HCT116 (cell line): ENCODE measurements around the gene RANBP17. TPM values are rescaled to one million over a fixed set of nuclear protein-coding genes. Genes with fewer than 3 reads are reported as not detected.

Source experiments
- ATAC-seq: fragments of 200-7000 bp; cut with Tn5 transposase; 2 replicates; pipeline ENCODE4 v1.9.1; 2020; ENCODE audit warnings: mild to moderate bottlenecking, moderate library complexity
- BruUV-seq: library from RNA; stranded (reverse); fragments of 400-500 nt; replicated peaks from 2 replicates; lab custom pipeline; 2021; lab: Mats Ljungman, UMichigan
- CTCF ChIA-PET: fragments of 300-600 bp; sonication (Branson Sonifier 250); formaldehyde crosslinking; loops from one replicate; lab custom pipeline; 2021; ENCODE audit warnings: antibody characterized with exemption; lab: Charles Lee
- POLR2A ChIA-PET: fragments of 300-600, 350-600 bp; sonication (Branson Sonifier 250); formaldehyde crosslinking; loops from one replicate; lab custom pipeline; 2021; ENCODE audit warnings: antibody characterized with exemption; lab: Charles Lee
- RAD21 ChIA-PET, 2 experiments: fragments of 300-600 bp; sonication (Branson Sonifier 250); formaldehyde crosslinking; loops; one replicate each; lab custom pipeline; 2023; ENCODE audit warnings: low total read pairs in 2 of 2; ENCODE audit not compliant: uncharacterized antibody in 2 of 2, unreplicated experiment in 2 of 2, low non-redundant PET in 1 of 2; lab: Charles Lee
- DNase-seq: peaks from one replicate; pipeline ENCODE4 v3.0.0-alpha.2; 2010; ENCODE audit warnings: low read depth, low spot score
- H2AFZ ChIP-seq: fragments of 200-600 bp; shearing (Covaris generic), sonication (generic); 2 replicates; pipeline ENCODE4 v1.6.1; 2017; ENCODE audit warnings: low read depth, mixed run types, mixed read lengths, antibody characterized with exemption, low read length; ENCODE audit not compliant: poor library complexity, severe bottlenecking
- H3K27ac ChIP-seq: 2 replicates; pipeline ENCODE4 v1.5.1; 2012; ENCODE audit warnings: low read depth, low read length
- H3K27me3 ChIP-seq: fragments of 200-600 bp; sonication (generic); 2 replicates; pipeline ENCODE4 v1.6.1; 2016; ENCODE audit warnings: mixed run types, low read length, mixed read lengths; ENCODE audit not compliant: insufficient read depth
- H3K36me3 ChIP-seq, 2 experiments: fragments of 200-500 bp in 1 of 2; fragments of 200-600 bp in 1 of 2; sonication (Bioruptor generic) in 1 of 2; sonication (generic) in 1 of 2; 2 replicates each; pipeline versions ENCODE4 v1.5.1 to v1.6.1; 2014 to 2016; ENCODE audit warnings: low read length in 2 of 2, inconsistent platforms in 1 of 2, mixed read lengths in 1 of 2, mixed run types in 1 of 2; ENCODE audit not compliant: insufficient read depth in 2 of 2, control insufficient read depth in 1 of 2
- H3K4me1 ChIP-seq, 2 experiments: fragments of 200-600 bp in 1 of 2; sonication (generic) in 1 of 2; 2 replicates each; pipeline versions ENCODE4 v1.5.1 to v1.6.1; 2012 to 2017; ENCODE audit warnings: low read length in 2 of 2, inconsistent platforms in 1 of 2, mild to moderate bottlenecking in 1 of 2, mixed read lengths in 1 of 2, mixed run types in 1 of 2, moderate library complexity in 1 of 2; ENCODE audit not compliant: insufficient read depth in 2 of 2, control insufficient read depth in 1 of 2
- H3K4me2 ChIP-seq: fragments of 200-600 bp; sonication (generic); 2 replicates; pipeline ENCODE4 v1.6.1; 2017; ENCODE audit warnings: mixed run types, low read length, mixed read lengths
- H3K4me3 ChIP-seq, 2 experiments: fragments of 200-600 bp in 1 of 2; sonication (generic) in 1 of 2; replicated peaks in 1 of 2; 2 replicates each; pipeline ENCODE4 v1.5.1; 2011 to 2016; ENCODE audit warnings: low read length in 2 of 2, control low read depth in 1 of 2, low read depth in 1 of 2, mild to moderate bottlenecking in 1 of 2, mixed read lengths in 1 of 2, mixed run types in 1 of 2
- H3K79me2 ChIP-seq: fragments of 200-600 bp; sonication (generic); 2 replicates; pipeline ENCODE4 v1.6.1; 2017; ENCODE audit warnings: mild to moderate bottlenecking, mixed run types, low read length, moderate library complexity, mixed read lengths; ENCODE audit not compliant: insufficient read depth
- H3K9ac ChIP-seq: fragments of 200-600 bp; sonication (generic); 2 replicates; pipeline ENCODE4 v1.6.1; 2016; ENCODE audit warnings: low read length, mixed read lengths
- H3K9me2 ChIP-seq: fragments of 200-600 bp; sonication (generic), shearing (Covaris generic); 2 replicates; pipeline ENCODE4 v1.6.1; 2017; ENCODE audit warnings: mixed run types, mild to moderate bottlenecking, moderate library complexity; ENCODE audit not compliant: insufficient read depth
- H3K9me3 ChIP-seq, 2 experiments: fragments of 200-500 bp in 1 of 2; fragments of 200-600 bp in 1 of 2; sonication (Bioruptor generic) in 1 of 2; sonication (generic) in 1 of 2; 2 replicates each; pipeline ENCODE4 v1.6.1; 2014 to 2017; ENCODE audit warnings: low read length in 2 of 2, mixed read lengths in 2 of 2, inconsistent platforms in 1 of 2, low read depth in 1 of 2, mild to moderate bottlenecking in 1 of 2, mixed run types in 1 of 2, moderate library complexity in 1 of 2; ENCODE audit not compliant: control insufficient read depth in 1 of 2, insufficient read depth in 1 of 2
- H4K20me1 ChIP-seq: fragments of 200-600 bp; sonication (generic), shearing (Covaris generic); 2 replicates; pipeline ENCODE4 v1.6.1; 2017; ENCODE audit warnings: mixed run types, mild to moderate bottlenecking, moderate library complexity; ENCODE audit not compliant: insufficient read depth
- ATF3 ChIP-seq: IDR thresholded peaks from 2 replicates; pipeline ENCODE4 v1.6.1; 2012
- CBX3 ChIP-seq: IDR thresholded peaks from 2 replicates; pipeline ENCODE4 v1.6.1; 2012; ENCODE audit warnings: low read depth
- EZH2 ChIP-seq: fragments of 200-600 bp; sonication (generic); IDR thresholded peaks from 2 replicates; pipeline ENCODE4 v1.6.1; 2017; ENCODE audit warnings: antibody characterized with exemption, mixed run types
- FOSL1 ChIP-seq: IDR thresholded peaks from 2 replicates; pipeline ENCODE4 v1.6.1; 2012; ENCODE audit warnings: low read depth
- ZBTB33 ChIP-seq: IDR thresholded peaks from 2 replicates; pipeline ENCODE4 v1.6.1; 2011; ENCODE audit warnings: mild to moderate bottlenecking, low read length, moderate library complexity; ENCODE audit not compliant: insufficient replicate concordance; ENCODE audit errors: extremely low read depth
- intact Hi-C: fragments of 100-400 bp; cut with micrococcal nuclease; formaldehyde crosslinking; loops from 2 replicates; pipeline ENCODE4 v1.10.0; 2022
- total RNA-seq: library from RNA; stranded (reverse); gene quantifications from one replicate; pipeline ENCODE4 v1.2.1, GENCODE V29; 2021; ENCODE audit not compliant: unreplicated experiment

The RANBP17 gene
- total RNA-seq, 1 experiment from 2014 or later, result 18.2 TPM

- intact Hi-C loops, result loop anchor here (5.0 kb wide), 1 partner anchor 357 kb away; no protein-coding TSS in a partner anchor
Observed at GRCh38 chr5:170985486-170985885, 123.7 kb downstream of the RANBP17 start.

More at GRCh38 chr5:170985486-170985885, 123.7 kb downstream of the RANBP17 start:
- H3K27ac ChIP-seq, result no peak overlapping the region
- no peaks in the 10 kb centered on the region for H4K20me1 ChIP-seq
- TF ChIP-seq ATF3 (no peak), CBX3 (no peak), ZBTB33 (no peak), FOSL1 (no peak), EZH2 (no peak)
- H3K27me3 ChIP-seq, result no peaks in the 10 kb centered on the region
- H3K4me3 ChIP-seq, result no peak overlapping the region
- H3K9ac ChIP-seq, result no peak overlapping the region
- ATAC-seq (no peak), DNase-seq (no peak)
- H3K9me2 ChIP-seq, result no peaks in the 10 kb centered on the region
- POLR2A ChIA-PET, result no interaction called here
- H3K4me1 ChIP-seq, result no peaks in the 10 kb centered on the region
- no peak overlapping the region for H2AFZ ChIP-seq
- no peak overlapping the region for H3K4me2 ChIP-seq
- no peaks in the 10 kb centered on the region for H3K36me3 ChIP-seq
- RAD21 ChIA-PET, result interaction anchor here in 1 of 2 experiments (0.7 kb wide), 1 partner anchor 172 kb away, joined by 3 read pairs; no protein-coding TSS in a partner anchor
- CTCF ChIA-PET, result no interaction called here
- H3K79me2 ChIP-seq, result no peaks in the 10 kb centered on the region
- BruUV-seq, result no TSS peak
- no peaks in the 10 kb centered on the region for H3K9me3 ChIP-seq
